ENCODE measurements around the gene TP53TG3E. TPM values are rescaled to one million over a fixed set of nuclear protein-coding genes. Genes with fewer than 3 reads are reported as not detected.
A peak's percentile ranks its signal among the peaks of the same experiment; 100 is the strongest.
"Not testable (repeated sequence)": the region's sequence is repeated elsewhere in the genome, so short reads cannot be mapped to it uniquely, and the experiment has no call there.

Gene TP53TG3E
- not detected for total RNA-seq (2021; fragmentation: NEBNext Ultra II Directional; extraction: Animal tissue kit (Norgen Biotek cat#: 25700))
- long read RNA-seq: 0 reads

- H3K27me3 Mint-ChIP-seq (ENCODE audit: insufficient read depth); H3K9me3 Mint-ChIP-seq; H3K4me1 Mint-ChIP-seq (ENCODE audit: low read depth); H3K4me3 Mint-ChIP-seq; H3K36me3 Mint-ChIP-seq (ENCODE audit: low read depth); H3K27ac Mint-ChIP-seq; DNase-seq: not testable (repeated sequence)
Observed at GRCh38 chr16:33304006-33304405, at the start of gene TP53TG3E. TSS of gene TP53TG3E (plus strand) at chr16:33304306. CDS start at chr16:33304374, 68 bp downstream.

- not testable (repeated sequence) for H3K4me1 Mint-ChIP-seq (ENCODE audit: low read depth); H3K27me3 Mint-ChIP-seq (ENCODE audit: insufficient read depth); H3K27ac Mint-ChIP-seq; H3K4me3 Mint-ChIP-seq; DNase-seq; H3K36me3 Mint-ChIP-seq (ENCODE audit: low read depth)
- H3K9me3 Mint-ChIP-seq: peaks cover 16% of the 10 kb centered on the region
Observed at GRCh38 chr16:33336226-33337012, 32.3 kb downstream of the TP53TG3E start.

GRCh38 chr16:33337627-33338542 is 33.8 kb downstream of the TP53TG3E start:
- H3K9me3 Mint-ChIP-seq: peaks cover 16% of the 10 kb centered on the region
- not testable (repeated sequence) for H3K4me1 Mint-ChIP-seq (ENCODE audit: low read depth); H3K27me3 Mint-ChIP-seq (ENCODE audit: insufficient read depth); H3K4me3 Mint-ChIP-seq; H3K36me3 Mint-ChIP-seq (ENCODE audit: low read depth); H3K27ac Mint-ChIP-seq
- peak; percentile 44 for DNase-seq

- H3K27ac Mint-ChIP-seq; H3K27me3 Mint-ChIP-seq (ENCODE audit: insufficient read depth); H3K4me1 Mint-ChIP-seq (ENCODE audit: low read depth); H3K36me3 Mint-ChIP-seq (ENCODE audit: low read depth); H3K4me3 Mint-ChIP-seq; DNase-seq: not testable (repeated sequence)
- H3K9me3 Mint-ChIP-seq: peaks cover 16% of the 10 kb centered on the region
Observed at GRCh38 chr16:33338543-33338951, 34.4 kb downstream of the TP53TG3E start.

- H3K27ac Mint-ChIP-seq; H3K4me3 Mint-ChIP-seq; H3K27me3 Mint-ChIP-seq (ENCODE audit: insufficient read depth); DNase-seq; H3K4me1 Mint-ChIP-seq (ENCODE audit: low read depth); H3K36me3 Mint-ChIP-seq (ENCODE audit: low read depth): not testable (repeated sequence)
- H3K9me3 Mint-ChIP-seq: peaks cover 16% of the 10 kb centered on the region
Observed at GRCh38 chr16:33339093-33340061, 35.3 kb downstream of the TP53TG3E start.

Other genes starting within 250 kb of the TP53TG3E start
- gene TP53TG3C, start 110.1 kb upstream of the TP53TG3E start, total RNA-seq (2021; fragmentation: NEBNext Ultra II Directional; extraction: Animal tissue kit (Norgen Biotek cat#: 25700)): under 1 TPM in 2 of 6 experiments, not detected in 4; 0.18 to 0.31 TPM
- gene TP53TG3B, start 56.5 kb downstream of the TP53TG3E start, total RNA-seq (2021; fragmentation: NEBNext Ultra II Directional; extraction: Animal tissue kit (Norgen Biotek cat#: 25700)): under 1 TPM in 3 of 6 experiments, not detected in 3; 0.21 to 0.28 (median 0.26) TPM
- gene TP53TG3F, start 155.3 kb downstream of the TP53TG3E start, total RNA-seq (2021; fragmentation: NEBNext Ultra II Directional; extraction: Animal tissue kit (Norgen Biotek cat#: 25700)): not detected

Measured in HFFc6 (cell line).